ENCODE data around the gene KIF14.

KIF14 gene

GRCh38 chr1:200506471-200506870 is 114.1 kb downstream of the KIF14 start:
- no peak overlapping the region for H3K4me3 ChIP-seq (ENCODE audit: low read length)
- DNase-seq (ENCODE audit: low read depth, low spot score): no peak

DNA sequence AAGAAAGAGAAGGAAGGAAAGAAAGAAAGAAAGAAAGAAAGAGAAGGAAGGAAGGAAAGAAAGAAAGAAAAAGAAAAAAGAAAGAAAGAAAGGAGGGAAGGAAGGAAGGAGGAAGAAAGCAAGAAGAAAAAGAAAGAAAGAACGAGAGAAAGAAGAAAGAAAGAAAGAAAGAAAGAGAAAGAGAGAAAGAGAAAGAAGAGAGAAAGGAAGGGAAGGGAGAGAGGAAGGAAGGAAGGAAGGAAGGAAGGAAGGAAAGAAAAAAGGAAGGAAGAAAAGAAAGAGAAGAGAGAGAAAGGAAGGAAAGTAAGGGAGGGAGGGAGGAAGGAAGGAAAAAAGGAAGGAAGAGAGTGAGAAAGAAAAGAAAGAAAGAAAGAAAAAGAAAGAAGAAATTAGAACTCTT is 115.3 kb downstream of the KIF14 start:
- no peak overlapping the region for H3K4me3 ChIP-seq (ENCODE audit: low read length)
- DNase-seq (ENCODE audit: low read depth, low spot score): no peak
